GM21786 (cell line): Measurements from ENCODE around the gene COL4A3.
"Not testable (repeated sequence)": the region's sequence is repeated elsewhere in the genome, so short reads cannot be mapped to it uniquely, and the experiment has no call there.

Experiments used
- ATAC-seq: cut with Tn5 transposase; IDR thresholded peaks from one replicate; pipeline ENCODE4 v1.9.1; 2021; ENCODE audit not compliant: unreplicated experiment

COL4A3 gene

GRCh38 chr2:227154986-227155774 is 9.2 kb upstream of the COL4A3 start:
- no peak for ATAC-seq

GRCh38 chr2:227160164-227160563 is 4.3 kb upstream of the COL4A3 start:
- no peak for ATAC-seq

- no peak for ATAC-seq
Measured at GRCh38 chr2:227161947-227162346, 2.5 kb upstream of the COL4A3 start.

- peak; percentile 64 for ATAC-seq
Measured at GRCh38 chr2:227163485-227163997, 883 bp upstream of the COL4A3 start.

- peak; percentile 65 for ATAC-seq
Measured at GRCh38 chr2:227164763-227165291, 403 bp downstream of the COL4A3 start.

- not testable (repeated sequence) for ATAC-seq
Measured at GRCh38 chr2:227171779-227172178, 7.4 kb downstream of the COL4A3 start.

- no peak for ATAC-seq
Measured at GRCh38 chr2:227177592-227178336, 13.3 kb downstream of the COL4A3 start.

GRCh38 chr2:227179988-227180685 is 15.7 kb downstream of the COL4A3 start:
- ATAC-seq = no peak

GRCh38 chr2:227180770-227181169 is 16.3 kb downstream of the COL4A3 start:
- ATAC-seq = no peak

- ATAC-seq = no peak
Measured at GRCh38 chr2:227182765-227183164, 18.3 kb downstream of the COL4A3 start.

GRCh38 chr2:227183657-227184367 is 19.4 kb downstream of the COL4A3 start:
- ATAC-seq = no peak

GRCh38 chr2:227185615-227186232 is 21.3 kb downstream of the COL4A3 start:
- no peak for ATAC-seq

GRCh38 chr2:227186751-227187150 is 22.3 kb downstream of the COL4A3 start:
- no peak for ATAC-seq

- ATAC-seq = no peak
Measured at GRCh38 chr2:227188292-227188691, 23.9 kb downstream of the COL4A3 start.

- ATAC-seq = no peak
Measured at GRCh38 chr2:227191367-227191766, 26.9 kb downstream of the COL4A3 start.

- ATAC-seq = no peak
Measured at GRCh38 chr2:227192491-227192890, 28.1 kb downstream of the COL4A3 start.

- no peak for ATAC-seq
Measured at GRCh38 chr2:227194219-227194618, 29.8 kb downstream of the COL4A3 start.

- no peak for ATAC-seq
Measured at GRCh38 chr2:227198866-227199265, 34.4 kb downstream of the COL4A3 start.

- ATAC-seq = no peak
Measured at GRCh38 chr2:227201771-227202170, 37.3 kb downstream of the COL4A3 start.

GRCh38 chr2:227204452-227204851 is 40.0 kb downstream of the COL4A3 start:
- ATAC-seq = no peak
